Mucosa of stomach (tissue), 1 donor: Measurements from ENCODE around the gene ZNF397.
A peak's percentile ranks its signal among the peaks of the same experiment; 100 is the strongest.

Experiments used
- H3K27me3 ChIP-seq: one replicate; pipeline ENCODE4 v1.7.0; 2013; ENCODE audit warnings: mild to moderate bottlenecking, low read length; ENCODE audit not compliant: control insufficient read depth, insufficient read depth
- H3K36me3 ChIP-seq: one replicate; pipeline ENCODE4 v1.7.0; 2013; ENCODE audit warnings: low read length; ENCODE audit not compliant: control insufficient read depth, insufficient read depth
- H3K4me1 ChIP-seq: one replicate; pipeline ENCODE4 v1.7.0; 2013; ENCODE audit warnings: mild to moderate bottlenecking, low read length; ENCODE audit not compliant: control insufficient read depth, insufficient read depth
- H3K4me3 ChIP-seq: one replicate; pipeline ENCODE4 v1.7.0; 2013; ENCODE audit warnings: low read length
- H3K9ac ChIP-seq: one replicate; pipeline ENCODE4 v1.7.0; 2013; ENCODE audit warnings: mild to moderate bottlenecking, low read length, moderate library complexity
- H3K9me3 ChIP-seq: one replicate; pipeline ENCODE4 v1.7.0; 2013; ENCODE audit warnings: mild to moderate bottlenecking, low read length, moderate library complexity; ENCODE audit not compliant: control insufficient read depth
- donor health status: Pancreatic carcinoma.

Gene ZNF397

GRCh38 chr18:35220424-35220823 lies 20.4 kb upstream of the ZNF397 start:
- peaks cover 14% of the 10 kb centered on the region for H3K4me1 ChIP-seq
- H3K27me3 ChIP-seq = no peaks in the 10 kb centered on the region
- H3K9ac ChIP-seq = no peak overlapping the region
- H3K4me3 ChIP-seq = no peak overlapping the region
- no peaks in the 10 kb centered on the region for H3K9me3 ChIP-seq
- H3K36me3 ChIP-seq = no peaks in the 10 kb centered on the region

- no peaks in the 10 kb centered on the region for H3K27me3 ChIP-seq
- no peak overlapping the region for H3K9ac ChIP-seq
- no peaks in the 10 kb centered on the region for H3K36me3 ChIP-seq
- peaks cover 14% of the 10 kb centered on the region for H3K4me1 ChIP-seq
- no peak overlapping the region for H3K4me3 ChIP-seq
- no peaks in the 10 kb centered on the region for H3K9me3 ChIP-seq
Measured at GRCh38 chr18:35223797-35224196, 17.0 kb upstream of the ZNF397 start.

- H3K9ac ChIP-seq = no peak overlapping the region
- no peaks in the 10 kb centered on the region for H3K9me3 ChIP-seq
- no peak overlapping the region for H3K4me3 ChIP-seq
Measured at GRCh38 chr18:35227254-35227653, 13.6 kb upstream of the ZNF397 start.

GRCh38 chr18:35231052-35231451 lies 9.8 kb upstream of the ZNF397 start:
- Histone ChIP-seq H3K36me3 (no peaks in the 10 kb centered on the region), H3K4me3 (no peak overlapping the region), H3K9ac (peak overlapping the region; percentile 33), H3K4me1 (peaks cover 3% of the 10 kb centered on the region), H3K9me3 (no peaks in the 10 kb centered on the region), H3K27me3 (no peaks in the 10 kb centered on the region)

More at GRCh38 chr18:35227254-35227653, 13.6 kb upstream of the ZNF397 start:
- no peaks in the 10 kb centered on the region for H3K27me3 ChIP-seq
- H3K36me3 ChIP-seq = no peaks in the 10 kb centered on the region
- H3K4me1 ChIP-seq = peaks cover 3% of the 10 kb centered on the region

GRCh38 chr18:35236571-35237363 lies 4.1 kb upstream of the ZNF397 start:
- Histone ChIP-seq H3K27me3 (no peaks in the 10 kb centered on the region), H3K36me3 (no peaks in the 10 kb centered on the region), H3K9me3 (no peaks in the 10 kb centered on the region), H3K4me3 (no peak overlapping the region), H3K4me1 (no peaks in the 10 kb centered on the region), H3K9ac (no peak overlapping the region)

GRCh38 chr18:35239314-35239713 lies 1.5 kb upstream of the ZNF397 start:
- no peaks in the 10 kb centered on the region for H3K9me3 ChIP-seq
- H3K4me1 ChIP-seq = no peaks in the 10 kb centered on the region
- no peaks in the 10 kb centered on the region for H3K36me3 ChIP-seq
- no peaks in the 10 kb centered on the region for H3K27me3 ChIP-seq
- no peak overlapping the region for H3K4me3 ChIP-seq
- H3K9ac ChIP-seq = no peak overlapping the region

GRCh38 chr18:35241448-35241804 lies 592 bp downstream of the ZNF397 start:
- Histone ChIP-seq H3K27me3 (no peaks in the 10 kb centered on the region), H3K4me3 (peak overlapping the region; percentile 72), H3K9ac (peak overlapping the region; percentile 94), H3K9me3 (no peaks in the 10 kb centered on the region), H3K36me3 (no peaks in the 10 kb centered on the region), H3K4me1 (no peaks in the 10 kb centered on the region)

- H3K9me3 ChIP-seq = no peaks in the 10 kb centered on the region
- no peak overlapping the region for H3K9ac ChIP-seq
- H3K36me3 ChIP-seq = peaks cover 5% of the 10 kb centered on the region
- H3K4me3 ChIP-seq = no peak overlapping the region
- no peaks in the 10 kb centered on the region for H3K27me3 ChIP-seq
- no peaks in the 10 kb centered on the region for H3K4me1 ChIP-seq
Measured at GRCh38 chr18:35242426-35242825, 1.6 kb downstream of the ZNF397 start.

- Histone ChIP-seq H3K4me1 (no peaks in the 10 kb centered on the region), H3K9me3 (no peaks in the 10 kb centered on the region), H3K4me3 (no peak overlapping the region), H3K27me3 (no peaks in the 10 kb centered on the region), H3K36me3 (peaks cover 5% of the 10 kb centered on the region), H3K9ac (no peak overlapping the region)
Measured at GRCh38 chr18:35244671-35245070, 3.8 kb downstream of the ZNF397 start.

GRCh38 chr18:35245719-35246317 lies 5.0 kb downstream of the ZNF397 start:
- no peak overlapping the region for H3K9ac ChIP-seq
- H3K4me1 ChIP-seq = no peaks in the 10 kb centered on the region
- peaks cover 5% of the 10 kb centered on the region for H3K36me3 ChIP-seq
- no peaks in the 10 kb centered on the region for H3K9me3 ChIP-seq
- no peak overlapping the region for H3K4me3 ChIP-seq
- H3K27me3 ChIP-seq = no peaks in the 10 kb centered on the region

- peaks cover 5% of the 10 kb centered on the region for H3K36me3 ChIP-seq
- H3K4me1 ChIP-seq = no peaks in the 10 kb centered on the region
- no peak overlapping the region for H3K9ac ChIP-seq
- H3K9me3 ChIP-seq = no peaks in the 10 kb centered on the region
- H3K4me3 ChIP-seq = no peak overlapping the region
- no peaks in the 10 kb centered on the region for H3K27me3 ChIP-seq
Measured at GRCh38 chr18:35246831-35247230, 6.0 kb downstream of the ZNF397 start.

GRCh38 chr18:35247412-35248249 lies 6.8 kb downstream of the ZNF397 start:
- no peaks in the 10 kb centered on the region for H3K27me3 ChIP-seq
- no peak overlapping the region for H3K4me3 ChIP-seq
- H3K9ac ChIP-seq = no peak overlapping the region
- H3K36me3 ChIP-seq = peaks cover 5% of the 10 kb centered on the region
- H3K9me3 ChIP-seq = no peaks in the 10 kb centered on the region
- no peaks in the 10 kb centered on the region for H3K4me1 ChIP-seq
